ENCODE results near the gene ZNF484.
"Not testable (repeated sequence)": the region's sequence is repeated elsewhere in the genome, so short reads cannot be mapped to it uniquely, and the experiment has no call there.

Gene ZNF484

DNA sequence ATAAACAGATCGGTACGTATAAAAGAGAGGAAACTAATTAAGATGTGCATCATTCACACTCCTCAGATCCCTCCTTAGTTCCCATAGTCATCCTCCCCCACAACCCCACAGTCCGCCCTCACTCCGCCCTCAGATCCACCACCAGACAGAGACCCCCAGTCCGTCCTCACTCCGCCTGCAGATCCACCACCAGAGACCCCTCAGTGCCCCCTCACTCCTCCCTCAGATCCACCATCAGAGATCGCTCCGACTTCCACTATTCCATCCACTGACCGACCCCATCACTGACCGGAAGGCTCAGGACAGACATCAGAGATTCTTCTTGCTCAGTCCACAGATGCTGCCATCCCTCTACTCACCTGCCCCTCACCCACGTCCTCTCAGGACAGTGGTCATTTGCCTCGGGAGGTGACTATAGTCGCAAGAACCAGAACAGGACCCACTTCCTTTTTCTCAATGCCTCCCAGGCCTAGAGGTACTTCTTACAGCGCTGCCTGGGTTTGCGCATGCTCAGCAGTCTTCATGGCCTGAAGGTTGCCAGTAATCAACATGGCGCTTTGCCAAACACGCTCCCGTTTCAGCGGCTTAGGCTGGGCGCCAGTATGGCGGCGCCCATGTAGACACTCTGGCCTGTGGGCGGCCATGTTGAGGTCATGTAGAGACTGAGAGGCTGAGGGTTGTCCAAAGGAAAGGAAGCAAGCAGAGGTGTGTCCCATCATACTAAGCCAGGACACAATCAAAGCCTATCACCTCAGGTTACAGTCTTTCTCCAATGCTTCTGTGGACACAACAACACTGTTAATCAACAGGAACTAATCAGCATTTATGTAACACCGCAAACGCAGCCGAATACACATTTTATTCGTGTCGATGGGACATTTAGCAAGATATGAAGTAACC lies at the start of gene ZNF484:
Gene ZNF484 (minus strand): TSS at position 508 of the 900 bp plus-strand sequence. CDS start 3,009 bp downstream, outside the sequence.
- peak; percentile 99 for DNase-seq (ENCODE audit: low spot score)

DNA sequence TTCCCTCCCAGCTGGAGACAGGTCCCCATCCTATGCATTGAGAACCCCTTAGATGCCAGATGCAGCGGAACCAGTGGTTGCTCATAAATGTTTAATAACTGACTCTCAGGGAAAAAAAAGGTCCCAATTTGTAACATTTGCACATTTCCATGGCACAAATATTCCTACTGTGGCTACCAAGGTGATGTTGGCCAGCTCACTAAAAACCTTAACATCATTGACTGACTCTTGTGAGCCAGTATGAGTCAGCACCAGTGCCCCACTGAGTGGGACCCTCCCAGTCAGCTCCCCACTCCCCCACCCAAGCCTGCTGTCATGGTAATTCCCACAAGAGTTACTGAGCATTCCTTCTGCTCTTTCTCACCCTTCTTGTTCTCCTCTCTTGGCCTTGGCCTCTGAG lies 42.6 kb upstream of the ZNF484 start:
- no peak for DNase-seq (ENCODE audit: low spot score)

DNA sequence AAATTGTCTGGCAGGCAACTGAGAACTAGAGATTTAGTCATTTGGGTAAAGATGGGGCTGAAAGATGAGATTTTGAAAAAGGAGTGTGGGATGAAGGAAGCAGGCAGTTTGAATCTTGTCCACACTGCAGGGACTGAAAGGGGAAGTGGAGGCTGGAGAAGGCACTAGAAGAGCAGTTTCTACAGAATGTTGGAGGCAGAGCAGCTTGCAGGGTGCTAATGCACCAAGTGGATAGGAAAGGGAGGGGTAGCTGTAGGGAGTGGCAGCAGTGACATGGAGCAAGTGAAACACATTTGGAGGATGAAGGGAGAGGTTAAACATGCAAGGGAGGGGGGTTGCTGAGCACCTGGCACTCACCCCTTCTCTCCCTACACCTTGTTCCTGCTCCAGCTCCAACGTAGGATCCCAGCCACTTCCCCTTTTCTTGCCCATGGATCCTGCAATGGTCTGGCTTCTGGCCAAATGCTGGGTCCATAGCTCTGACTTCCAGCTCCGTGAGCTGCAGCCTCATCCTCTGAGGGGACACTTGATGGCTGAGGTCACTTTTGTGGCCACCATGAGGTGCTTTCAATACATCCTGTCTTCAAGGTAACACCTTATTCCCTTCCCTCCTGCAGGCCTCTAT lies 39.5 kb upstream of the ZNF484 start:
- no peak for DNase-seq (ENCODE audit: low spot score)

DNA sequence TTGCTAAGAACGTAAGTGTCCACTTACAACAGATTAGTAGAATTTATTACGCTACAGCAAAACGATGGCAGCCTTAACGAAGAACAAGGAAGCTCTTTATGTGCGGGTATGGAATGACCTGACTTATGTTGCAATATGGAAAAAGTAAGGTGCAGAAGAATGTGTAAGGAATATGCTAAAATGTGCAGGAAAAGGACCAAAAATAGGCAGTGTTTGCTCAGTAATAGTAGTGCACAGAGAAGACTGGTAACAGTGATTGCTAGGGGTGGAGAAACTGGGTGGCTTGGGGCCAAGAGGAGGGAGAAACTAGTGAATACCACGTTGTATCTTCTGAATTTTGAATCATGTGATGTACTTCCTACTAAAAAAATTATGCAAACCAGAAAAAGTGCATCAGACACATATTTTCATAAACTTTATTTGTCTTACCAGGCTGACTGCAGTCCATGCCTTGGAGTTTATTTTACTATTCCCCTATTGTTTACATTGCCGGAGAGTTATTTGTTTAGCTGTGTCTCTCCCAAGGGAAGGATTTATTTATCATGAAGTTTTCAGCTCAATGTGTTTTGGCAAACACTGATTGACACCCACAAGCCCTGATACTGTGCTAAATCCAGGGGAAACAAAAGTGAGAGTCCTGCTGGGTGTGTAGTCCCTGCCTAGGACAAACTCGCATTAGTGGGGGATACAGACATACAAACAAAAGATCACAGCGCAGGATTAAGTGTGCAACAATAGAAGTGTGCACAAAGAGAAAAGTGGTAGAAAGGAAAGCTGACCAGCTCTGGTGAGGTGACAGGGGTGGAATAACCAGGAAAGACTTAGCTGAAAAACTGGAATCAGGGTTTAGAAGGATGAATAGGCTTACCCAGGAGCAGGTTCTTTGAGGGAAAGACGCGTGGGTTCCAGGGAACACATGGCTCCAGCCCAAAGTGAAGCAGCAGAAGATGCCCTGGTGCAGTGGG lies 34.0 kb upstream of the ZNF484 start:
- no peak for DNase-seq (ENCODE audit: low spot score)

DNA sequence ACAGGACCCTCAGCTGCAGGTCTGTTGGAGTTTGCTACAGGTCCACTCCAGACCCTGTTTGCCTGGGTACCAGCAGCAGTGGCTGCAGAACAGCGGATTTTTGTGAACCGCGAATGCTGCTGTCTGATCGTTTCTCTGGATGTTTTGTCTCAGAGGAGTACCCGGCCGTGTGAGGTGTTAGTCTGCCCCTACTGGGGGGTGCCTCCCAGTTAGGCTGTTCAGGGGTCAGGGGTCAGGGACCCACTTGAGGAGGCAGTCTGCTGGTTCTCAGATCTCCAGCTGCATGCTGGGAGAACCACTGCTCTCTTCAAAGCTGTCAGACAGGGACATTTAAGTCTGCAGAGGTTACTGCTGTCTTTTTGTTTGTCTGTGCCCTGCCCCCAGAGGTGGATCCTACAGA lies 27.3 kb upstream of the ZNF484 start:
- DNase-seq (ENCODE audit: low spot score) = not testable (repeated sequence)

DNA sequence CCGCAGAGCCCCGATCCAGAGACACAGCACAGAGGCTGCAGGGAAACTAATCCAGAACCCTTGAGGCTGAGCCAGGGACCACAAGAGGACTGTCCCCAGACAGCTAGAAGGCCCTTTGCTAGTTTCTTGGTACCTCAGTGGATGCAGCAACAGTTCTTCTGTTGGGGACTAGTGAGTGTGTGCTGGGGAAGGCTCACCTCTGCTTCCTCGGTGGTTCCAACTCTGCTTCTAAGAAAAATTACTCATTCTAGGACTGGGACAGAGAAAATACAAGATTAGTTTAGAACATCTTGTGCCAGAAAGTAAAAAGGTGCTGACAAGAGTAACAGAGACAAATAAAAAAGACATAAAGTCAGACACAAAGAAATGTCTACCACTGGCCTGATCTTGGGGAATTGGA lies 19.5 kb upstream of the ZNF484 start:
- DNase-seq (ENCODE audit: low spot score) = no peak

DNA sequence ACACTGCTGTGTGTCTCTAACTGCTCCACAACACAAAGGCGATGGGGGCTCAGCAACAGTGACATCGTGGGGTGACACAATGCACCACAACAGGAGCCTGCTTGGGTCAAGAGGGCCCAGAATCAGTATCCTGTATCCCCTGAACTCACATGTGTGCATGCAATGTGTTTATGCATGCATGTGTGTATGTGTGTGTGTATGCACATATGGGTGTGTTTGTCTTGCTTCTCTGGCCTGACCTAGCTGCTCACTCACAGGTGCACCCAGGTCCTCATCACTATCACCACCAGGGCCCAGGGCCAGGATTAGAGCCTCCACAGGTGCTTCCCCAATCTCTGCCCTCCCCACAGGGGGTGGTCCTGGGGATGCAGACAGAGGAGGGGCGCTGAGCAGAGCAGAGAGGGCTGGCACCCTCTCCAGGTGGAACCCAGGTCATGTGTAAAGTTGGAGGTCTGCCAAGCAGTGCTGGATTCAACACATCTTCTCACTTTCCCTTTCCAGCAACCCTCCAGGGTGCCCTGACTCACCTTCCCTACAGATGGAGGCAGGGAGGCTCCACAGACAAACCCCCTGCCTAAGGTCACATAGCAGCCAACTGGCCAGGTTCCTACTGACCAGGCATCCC lies 18.1 kb upstream of the ZNF484 start:
- no peak for DNase-seq (ENCODE audit: low spot score)

DNA sequence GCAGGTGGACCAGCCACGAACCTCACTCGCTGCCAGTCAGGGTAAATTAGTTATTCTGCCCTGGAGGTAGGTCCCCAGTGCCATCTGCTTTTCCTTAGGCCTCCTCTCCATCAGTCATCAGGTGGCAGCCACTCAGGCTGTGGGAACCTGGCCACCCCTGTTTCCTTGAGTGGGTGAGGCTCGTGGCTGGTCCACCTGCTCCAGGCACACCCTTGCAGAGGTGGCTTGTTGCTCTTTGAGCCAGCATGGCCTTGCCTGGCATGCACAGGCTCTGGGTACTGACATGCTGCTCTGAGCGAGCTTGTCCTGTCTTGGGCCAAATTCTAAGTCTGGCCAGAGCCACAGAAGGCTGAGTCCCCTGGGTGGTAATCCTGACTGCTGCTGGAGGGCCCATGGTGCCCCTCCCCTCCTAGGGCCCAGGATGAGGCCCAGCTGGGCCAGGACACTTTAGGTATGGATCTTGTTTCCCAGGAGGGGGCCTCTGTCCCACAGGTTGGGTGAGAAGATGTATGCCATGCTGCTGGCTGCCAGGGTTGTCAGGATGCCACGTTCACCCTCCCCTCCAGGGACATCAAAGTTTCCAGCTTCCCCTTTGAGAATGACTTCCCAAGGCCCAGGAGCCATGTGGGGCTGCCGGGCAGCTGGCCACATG lies 17.0 kb upstream of the ZNF484 start:
- DNase-seq (ENCODE audit: low spot score) = no peak

DNA sequence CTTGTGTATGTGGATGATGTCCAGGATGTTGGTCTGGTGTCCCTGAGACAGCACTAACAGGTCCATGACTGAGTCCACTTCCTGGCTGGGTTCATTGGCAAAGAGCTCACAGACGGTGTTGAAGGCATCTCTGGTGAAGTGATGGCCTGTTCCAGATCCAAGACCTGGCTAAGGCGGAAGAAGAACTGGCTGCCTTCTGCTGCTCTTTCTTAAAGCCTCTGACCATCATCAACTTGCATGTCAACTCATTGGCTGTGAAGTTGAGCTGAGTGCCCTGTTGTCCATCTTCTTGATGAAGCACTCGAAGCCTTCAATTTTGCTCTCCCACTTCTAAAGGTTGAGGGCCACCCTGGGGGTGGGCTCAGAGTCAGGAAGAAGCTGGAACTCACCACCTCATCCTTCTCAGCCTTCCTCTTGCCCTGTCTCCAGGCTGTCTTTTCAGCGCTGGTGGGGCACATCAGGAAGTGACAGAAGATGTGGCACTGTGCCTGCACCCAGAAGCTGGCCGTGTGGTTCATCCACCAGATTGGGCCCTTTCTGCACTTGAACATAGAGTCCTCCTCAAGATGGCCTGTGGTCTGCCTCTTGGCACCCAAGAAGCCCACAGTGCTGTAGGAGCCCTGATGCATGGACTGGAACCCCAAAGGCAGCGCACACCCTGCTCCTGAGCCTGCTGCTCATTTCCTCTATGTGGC lies 16.2 kb upstream of the ZNF484 start:
- not testable (repeated sequence) for DNase-seq (ENCODE audit: low spot score)

DNA sequence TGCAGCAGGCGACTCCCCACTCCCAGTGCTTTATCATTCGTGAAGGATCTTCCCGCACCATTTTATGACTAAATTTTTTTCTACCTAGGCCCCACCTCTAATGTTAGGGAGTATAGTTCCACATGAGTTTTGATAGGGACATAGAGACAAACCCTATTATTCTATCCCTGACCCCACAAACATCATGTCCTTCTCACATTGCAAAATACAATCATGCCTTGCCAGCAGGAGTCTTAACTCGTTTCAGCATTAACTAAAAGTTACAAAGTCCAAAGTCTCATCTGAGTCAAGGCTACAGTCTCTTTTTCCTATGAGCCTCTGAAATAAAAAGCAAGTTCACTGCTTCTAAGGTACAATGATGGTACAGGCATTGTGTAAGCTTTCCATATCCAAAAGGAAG lies 14.4 kb upstream of the ZNF484 start:
- DNase-seq (ENCODE audit: low spot score) = not testable (repeated sequence)

DNA sequence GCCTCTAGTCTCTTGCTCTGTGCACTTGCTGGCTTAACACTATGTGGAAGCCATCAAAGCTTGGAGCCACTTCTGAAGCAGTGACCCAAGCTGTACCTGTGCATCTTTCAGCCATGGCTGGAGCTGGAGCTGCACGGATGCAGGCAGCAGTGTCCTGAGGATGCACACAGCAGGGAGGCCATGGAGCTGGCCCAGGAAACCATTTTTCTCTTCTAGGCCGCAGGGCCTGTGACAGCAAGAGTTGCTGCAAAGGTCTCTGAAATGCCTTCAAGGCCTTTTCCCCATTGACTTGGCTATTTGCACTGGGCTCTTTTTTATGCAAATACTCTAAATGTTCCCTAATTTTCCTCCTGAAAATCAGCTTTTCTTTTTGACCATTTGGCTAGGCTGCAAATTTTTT lies 12.9 kb upstream of the ZNF484 start:
- DNase-seq (ENCODE audit: low spot score) = no peak

DNA sequence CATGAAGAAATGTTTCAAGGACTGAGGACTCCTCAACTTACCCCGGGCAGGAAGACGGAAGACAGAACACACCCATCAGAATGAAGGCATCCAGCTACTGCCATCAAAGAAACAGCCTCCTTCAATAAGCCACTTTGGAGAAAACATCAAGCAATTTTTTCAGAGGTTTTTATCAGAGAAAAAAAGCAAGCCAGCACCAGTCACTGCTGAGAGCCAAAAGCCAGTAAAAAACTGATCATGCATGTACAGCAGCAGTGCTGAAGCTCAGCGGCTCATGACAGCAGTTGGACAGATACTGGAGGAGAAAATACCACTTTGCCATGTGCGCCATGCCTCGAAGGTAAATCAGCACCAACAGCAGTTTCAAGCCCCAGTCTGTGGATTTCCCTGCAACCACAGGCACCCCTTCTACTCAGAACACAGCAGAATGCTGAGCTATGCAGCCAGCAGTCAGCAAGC lies 10.1 kb upstream of the ZNF484 start:
- no peak for DNase-seq (ENCODE audit: low spot score)

DNA sequence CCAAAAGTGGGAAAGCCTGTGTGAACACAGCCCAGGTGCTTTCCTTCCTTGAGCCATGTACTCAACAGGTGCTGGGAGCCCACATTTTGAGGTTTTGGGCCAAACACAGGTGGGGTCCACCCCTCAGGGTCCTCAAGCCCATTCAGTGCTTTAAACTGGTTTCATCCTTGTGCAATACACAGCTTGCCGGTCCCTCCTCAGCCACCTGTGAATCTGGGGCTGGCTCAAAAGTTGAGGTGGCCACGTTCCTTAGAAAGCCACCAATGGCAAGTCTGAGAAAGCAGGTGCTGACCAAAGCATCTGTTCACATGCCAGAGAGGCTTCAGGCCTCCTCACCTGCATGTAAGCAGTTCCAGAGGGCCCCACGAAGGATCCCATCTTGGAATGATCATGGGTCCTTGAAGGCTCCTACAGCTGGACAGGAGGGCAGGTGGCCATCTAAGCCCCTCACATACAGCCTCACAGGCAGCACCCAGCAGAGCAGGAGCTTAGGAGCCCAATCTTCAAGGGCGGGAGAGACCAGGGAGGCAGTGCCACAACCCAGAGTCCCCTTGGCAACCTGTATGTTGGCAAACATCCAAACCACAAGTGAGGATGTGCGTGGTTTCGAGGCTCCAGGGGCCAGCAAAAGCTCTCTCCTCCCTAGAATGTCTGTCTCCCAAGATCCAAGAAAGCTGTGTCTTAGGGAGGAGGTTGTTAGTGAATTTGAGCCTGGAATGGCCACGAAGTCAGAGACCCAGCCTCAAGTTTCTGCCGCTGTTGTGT lies 9.2 kb upstream of the ZNF484 start:
- not testable (repeated sequence) for DNase-seq (ENCODE audit: low spot score)

DNA sequence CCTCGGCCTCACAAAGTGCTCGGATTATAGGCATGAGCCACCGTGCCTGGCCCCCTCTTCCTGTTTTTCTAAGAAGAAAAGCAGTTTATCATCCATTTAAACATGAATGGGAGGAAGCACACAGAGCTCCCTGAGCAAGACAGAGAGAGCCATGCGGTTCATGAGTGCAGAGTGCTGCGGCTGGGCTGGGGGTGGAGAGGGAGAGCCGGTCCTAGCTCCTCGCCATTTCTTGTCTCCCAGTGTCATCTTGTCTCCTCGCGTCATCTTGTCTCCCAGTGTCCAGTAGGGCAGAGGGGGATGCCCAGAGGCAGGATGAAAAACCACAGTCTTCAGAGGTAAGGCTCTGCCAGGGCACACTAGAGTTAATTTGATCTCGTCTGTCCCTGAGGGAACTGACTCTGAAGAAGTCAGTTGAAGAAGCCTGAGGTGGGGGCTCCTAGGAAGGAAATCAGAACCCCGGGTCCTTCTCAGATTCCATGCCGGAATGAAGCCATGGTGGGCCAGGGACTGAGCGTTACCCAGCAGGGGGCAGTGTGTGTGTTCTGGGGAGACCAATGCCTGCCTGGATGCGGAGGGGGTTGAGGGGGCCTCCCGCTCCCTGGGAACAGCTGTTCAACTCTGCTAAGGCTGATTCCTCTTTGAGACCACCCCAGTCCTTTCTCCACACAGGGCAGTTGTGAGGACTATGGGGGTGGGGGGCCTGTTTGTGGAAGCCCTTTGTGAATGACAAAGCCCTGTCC lies 6.0 kb upstream of the ZNF484 start:
- DNase-seq (ENCODE audit: low spot score) = not testable (repeated sequence)

DNA sequence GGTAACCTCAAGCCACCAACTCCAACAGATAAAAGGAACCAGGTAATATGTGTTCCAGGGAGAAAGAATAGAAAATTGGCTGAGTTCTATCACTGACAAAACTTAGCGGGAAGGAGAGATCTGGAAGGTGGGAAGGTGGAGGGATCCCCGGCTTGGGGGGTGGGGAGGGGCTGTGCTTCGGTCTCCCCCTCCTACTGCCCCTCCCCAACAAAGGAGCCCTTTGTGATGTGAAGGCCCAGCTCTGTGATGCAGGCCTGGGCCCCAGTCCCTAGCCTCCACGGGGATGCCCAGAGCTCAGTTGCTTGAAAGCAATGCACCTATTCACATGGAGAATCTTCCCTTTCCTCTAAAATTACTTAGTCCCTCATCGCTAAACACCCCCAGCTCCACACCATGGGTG lies 4.4 kb upstream of the ZNF484 start:
- DNase-seq (ENCODE audit: low spot score) = no peak

DNA sequence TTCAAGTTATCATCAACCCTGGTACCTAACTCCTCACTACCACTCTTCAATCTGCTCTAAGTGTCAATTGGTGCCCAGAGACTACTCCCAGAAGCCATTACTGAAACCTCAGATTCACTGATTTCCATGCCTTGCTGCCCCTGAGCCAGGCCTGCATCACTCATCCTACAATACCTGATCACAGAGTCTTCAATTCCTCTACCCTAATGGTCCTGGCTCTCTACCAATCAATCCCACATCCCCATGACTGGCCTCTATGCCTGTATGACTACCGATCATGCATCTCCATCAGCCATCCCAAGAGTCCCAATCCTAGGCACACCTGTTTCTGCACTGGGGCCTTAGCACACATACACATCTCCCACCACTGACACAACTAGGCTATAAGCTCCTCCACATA lies 2.5 kb downstream of the ZNF484 start:
- no peak for DNase-seq (ENCODE audit: low spot score)

DNA sequence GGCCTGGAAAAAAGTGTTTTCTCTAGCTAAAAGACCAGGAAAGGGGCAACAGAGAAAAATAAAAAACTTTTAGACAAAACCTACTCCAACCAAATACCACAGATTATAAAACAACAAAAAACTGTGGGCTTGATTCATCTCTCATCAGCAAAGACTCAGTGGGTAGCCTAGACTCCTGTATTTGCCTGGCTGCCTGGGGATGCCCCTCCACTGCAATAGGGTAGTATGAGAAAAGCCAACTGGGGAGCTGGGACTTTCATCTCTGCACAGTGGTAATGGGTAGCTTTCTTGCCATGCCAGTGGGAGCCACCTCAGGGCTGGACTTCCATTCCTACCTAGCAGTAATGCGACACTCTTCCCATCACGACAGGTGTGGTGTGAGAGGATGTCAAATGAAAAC lies 7.5 kb downstream of the ZNF484 start:
- DNase-seq (ENCODE audit: low spot score) = no peak

DNA sequence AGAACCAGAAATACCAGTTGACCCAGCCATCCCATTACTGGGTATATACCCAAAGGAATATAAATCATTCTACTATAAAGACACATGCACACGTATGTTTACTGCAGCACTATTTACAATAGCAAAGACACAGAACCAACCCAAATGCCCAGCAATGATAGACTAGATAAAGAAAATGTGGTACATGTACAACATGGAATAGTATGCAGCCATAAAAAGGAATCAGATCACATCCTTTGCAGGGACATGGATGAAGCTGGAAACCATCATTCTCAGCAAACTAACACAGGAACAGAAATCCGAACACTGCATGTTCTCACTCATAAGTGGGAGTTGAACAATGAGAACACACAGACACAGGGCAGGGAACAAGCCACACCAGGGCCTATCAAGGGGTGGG lies 11.2 kb downstream of the ZNF484 start:
- DNase-seq (ENCODE audit: low spot score) = not testable (repeated sequence)

DNA sequence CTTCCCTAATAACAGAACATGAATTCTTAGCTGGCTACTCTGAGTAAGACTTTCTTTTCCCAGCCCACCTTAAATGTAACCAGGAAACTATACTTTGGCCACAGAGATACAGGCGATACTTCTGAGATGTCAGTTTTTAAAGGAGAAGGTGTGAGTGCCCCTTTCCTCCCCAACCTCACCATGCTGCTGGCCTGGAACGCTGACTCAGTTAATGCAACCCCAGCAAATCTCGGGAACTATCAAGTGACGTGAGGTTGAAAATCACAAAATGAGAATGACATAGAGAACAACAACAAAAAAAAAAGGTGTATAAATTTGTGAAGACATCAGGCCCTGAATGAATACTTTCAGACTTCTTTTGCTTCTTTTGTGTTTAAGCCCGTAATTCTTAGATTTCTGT lies 13.7 kb downstream of the ZNF484 start:
- no peak for DNase-seq (ENCODE audit: low spot score)

Measured in hematopoietic multipotent progenitor cell treated with erythropoietin and hydrocortisone succinate and interleukin-3 and kit ligand, for 15 days (in vitro differentiated cells).